ENCODE measurements around the gene ARHGAP31.

The ARHGAP31 gene

GRCh38 chr3:119349354-119350041, 55.3 kb downstream of the ARHGAP31 start:
- H3K4me2 ChIP-seq (ENCODE audit: low read length): no peak overlapping the region
- H3K27ac ChIP-seq: peak overlapping the region; percentile 16
- no peaks in the 10 kb centered on the region for H3K27me3 ChIP-seq (ENCODE audit: control insufficient read depth, insufficient read depth, low read length)
- H3K79me2 ChIP-seq: no peaks in the 10 kb centered on the region
- H3K9ac ChIP-seq: no peak overlapping the region
- no peak overlapping the region for H3K4me3 ChIP-seq (ENCODE audit: low read depth, low read length)
- TF ChIP-seq CTCF (IDR thresholded peaks at IDR 0.05): no peak
- H3K36me3 ChIP-seq (ENCODE audit: control insufficient read depth, insufficient read depth, low read length): no peaks in the 10 kb centered on the region
- no peaks in the 10 kb centered on the region for H3K9me3 ChIP-seq (ENCODE audit: control insufficient read depth, low read length)
- no peaks in the 10 kb centered on the region for H3K4me1 ChIP-seq
- H2AFZ ChIP-seq: no peak overlapping the region

GRCh38 chr3:119350114-119350513, 55.9 kb downstream of the ARHGAP31 start:
- Histone ChIP-seq H3K9me3 (ENCODE audit: control insufficient read depth, low read length) (no peaks in the 10 kb centered on the region), H3K4me2 (ENCODE audit: low read length) (no peak overlapping the region), H3K36me3 (ENCODE audit: control insufficient read depth, insufficient read depth, low read length) (no peaks in the 10 kb centered on the region), H3K27ac (peak overlapping the region; percentile 16), H3K79me2 (no peaks in the 10 kb centered on the region), H3K4me3 (ENCODE audit: low read depth, low read length) (no peak overlapping the region), H3K9ac (no peak overlapping the region), H3K4me1 (no peaks in the 10 kb centered on the region), H2AFZ (no peak overlapping the region), H3K27me3 (ENCODE audit: control insufficient read depth, insufficient read depth, low read length) (no peaks in the 10 kb centered on the region)
- TF ChIP-seq CTCF (IDR thresholded peaks at IDR 0.05): no peak

GRCh38 chr3:119351581-119351980, 57.4 kb downstream of the ARHGAP31 start:
- H3K79me2 ChIP-seq: no peaks in the 10 kb centered on the region
- H3K27me3 ChIP-seq (ENCODE audit: control insufficient read depth, insufficient read depth, low read length): no peaks in the 10 kb centered on the region
- no peaks in the 10 kb centered on the region for H3K9me3 ChIP-seq (ENCODE audit: control insufficient read depth, low read length)
- H3K4me2 ChIP-seq (ENCODE audit: low read length): no peak overlapping the region
- no peak overlapping the region for H3K4me3 ChIP-seq (ENCODE audit: low read depth, low read length)
- H3K36me3 ChIP-seq (ENCODE audit: control insufficient read depth, insufficient read depth, low read length): no peaks in the 10 kb centered on the region
- H3K4me1 ChIP-seq: no peaks in the 10 kb centered on the region
- H3K27ac ChIP-seq: no peak overlapping the region
- H2AFZ ChIP-seq: no peak overlapping the region
- TF ChIP-seq CTCF (IDR thresholded peaks at IDR 0.05): no peak
- H3K9ac ChIP-seq: no peak overlapping the region

- H3K79me2 ChIP-seq: no peaks in the 10 kb centered on the region
- H3K4me2 ChIP-seq (ENCODE audit: low read length): no peak overlapping the region
- TF ChIP-seq CTCF (IDR thresholded peaks at IDR 0.05): no peak
- H2AFZ ChIP-seq: no peak overlapping the region
- no peaks in the 10 kb centered on the region for H3K9me3 ChIP-seq (ENCODE audit: control insufficient read depth, low read length)
- no peaks in the 10 kb centered on the region for H3K36me3 ChIP-seq (ENCODE audit: control insufficient read depth, insufficient read depth, low read length)
- H3K27ac ChIP-seq: peak overlapping the region; percentile 15
- no peaks in the 10 kb centered on the region for H3K27me3 ChIP-seq (ENCODE audit: control insufficient read depth, insufficient read depth, low read length)
- H3K4me3 ChIP-seq (ENCODE audit: low read depth, low read length): no peak overlapping the region
- no peaks in the 10 kb centered on the region for H3K4me1 ChIP-seq
- no peak overlapping the region for H3K9ac ChIP-seq
Measured at GRCh38 chr3:119352034-119352609, 57.9 kb downstream of the ARHGAP31 start.

All from parathyroid adenoma (tissue), 2 donors.